Measurements from ENCODE around the gene FKBP11.

FKBP11 gene

GRCh38 chr12:48907245-48907644 is 18.0 kb downstream of the FKBP11 start:
- TF ChIP-seq CTCF (IDR thresholded peaks at IDR 0.05; ENCODE audit: borderline replicate concordance, insufficient read depth, low read depth, low read length) = no peak
- no peak overlapping the region for H3K4me3 ChIP-seq (ENCODE audit: low read depth, low read length)

- peak; percentile 63 for TF ChIP-seq CTCF (IDR thresholded peaks at IDR 0.05; ENCODE audit: borderline replicate concordance, insufficient read depth, low read depth, low read length)
- H3K4me3 ChIP-seq (ENCODE audit: low read depth, low read length) = no peak overlapping the region
Measured at GRCh38 chr12:48903982-48904411, 21.3 kb downstream of the FKBP11 start.

GRCh38 chr12:48903363-48903981 is 21.8 kb downstream of the FKBP11 start:
- TF ChIP-seq CTCF (IDR thresholded peaks at IDR 0.05; ENCODE audit: borderline replicate concordance, insufficient read depth, low read depth, low read length) = no peak
- no peak overlapping the region for H3K4me3 ChIP-seq (ENCODE audit: low read depth, low read length)

GRCh38 chr12:48901278-48901677 is 24.0 kb downstream of the FKBP11 start:
- H3K4me3 ChIP-seq (ENCODE audit: low read depth, low read length) = no peak overlapping the region
- no peak for TF ChIP-seq CTCF (IDR thresholded peaks at IDR 0.05; ENCODE audit: borderline replicate concordance, insufficient read depth, low read depth, low read length)

GRCh38 chr12:48899651-48900050 is 25.6 kb downstream of the FKBP11 start:
- TF ChIP-seq CTCF (IDR thresholded peaks at IDR 0.05; ENCODE audit: borderline replicate concordance, insufficient read depth, low read depth, low read length) = no peak
- no peak overlapping the region for H3K4me3 ChIP-seq (ENCODE audit: low read depth, low read length)

GRCh38 chr12:48894271-48894670 is 31.0 kb downstream of the FKBP11 start:
- no peak for TF ChIP-seq CTCF (IDR thresholded peaks at IDR 0.05; ENCODE audit: borderline replicate concordance, insufficient read depth, low read depth, low read length)
- H3K4me3 ChIP-seq (ENCODE audit: low read depth, low read length) = no peak overlapping the region

- peak; percentile 93 for TF ChIP-seq CTCF (IDR thresholded peaks at IDR 0.05; ENCODE audit: borderline replicate concordance, insufficient read depth, low read depth, low read length)
- no peak overlapping the region for H3K4me3 ChIP-seq (ENCODE audit: low read depth, low read length)
Measured at GRCh38 chr12:48890657-48891418, 34.5 kb downstream of the FKBP11 start.
